ENCODE data around the gene RAB3A.

Gene RAB3A, protein sequence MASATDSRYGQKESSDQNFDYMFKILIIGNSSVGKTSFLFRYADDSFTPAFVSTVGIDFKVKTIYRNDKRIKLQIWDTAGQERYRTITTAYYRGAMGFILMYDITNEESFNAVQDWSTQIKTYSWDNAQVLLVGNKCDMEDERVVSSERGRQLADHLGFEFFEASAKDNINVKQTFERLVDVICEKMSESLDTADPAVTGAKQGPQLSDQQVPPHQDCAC

DNA sequence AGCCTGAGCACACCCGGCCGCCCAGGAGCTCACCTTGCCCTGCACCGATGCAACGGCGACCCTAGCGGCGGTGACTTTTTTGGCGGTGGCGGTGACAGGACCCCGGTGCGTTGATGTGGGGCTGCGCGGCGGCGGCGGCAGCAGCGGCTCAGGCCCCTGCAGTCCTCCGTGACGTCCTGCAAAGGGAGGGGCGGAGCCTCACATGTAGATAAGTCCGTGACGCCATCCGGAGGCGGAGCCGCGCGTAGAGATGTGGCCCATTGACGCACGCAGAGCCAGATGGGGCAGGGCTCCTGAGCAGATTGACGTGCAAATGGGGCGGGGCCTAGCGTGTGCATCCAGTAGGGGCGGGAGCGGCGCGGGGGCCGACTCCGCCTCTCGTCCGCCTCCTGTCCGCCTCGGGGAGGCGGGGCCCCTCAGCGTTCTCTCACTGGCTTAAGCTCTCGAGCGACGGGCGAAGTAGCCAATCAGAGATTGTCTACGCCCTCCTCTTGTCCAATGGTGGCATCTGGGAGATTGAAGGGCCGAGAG is at the start of gene RAB3A:
TSS of gene RAB3A (minus strand) at position 180 of the 531 bp plus-strand sequence. CDS start 1,302 bp downstream, outside the sequence.
- DNase-seq (ENCODE audit: low read depth in 2 of 2), result peak; percentile 100

DNA sequence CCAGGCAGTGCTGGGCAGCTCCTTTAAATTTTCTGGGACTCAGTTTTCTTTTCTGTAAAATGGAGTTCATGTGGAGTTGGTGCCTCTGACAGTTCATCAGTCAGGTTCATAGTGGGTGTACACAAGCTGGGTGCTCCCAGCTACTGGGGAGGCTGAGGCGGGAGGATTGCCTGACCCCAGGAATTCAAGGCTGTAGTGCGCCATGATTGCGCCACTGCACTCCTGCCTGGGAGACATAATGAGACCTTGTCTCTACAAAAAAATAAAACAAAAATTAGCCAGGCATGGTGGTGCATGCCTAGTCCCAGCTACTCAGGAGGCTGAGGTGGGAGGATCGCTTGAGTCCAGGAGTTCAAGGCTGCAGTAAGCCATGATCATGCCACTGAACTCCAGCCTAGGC is 49.3 kb upstream of the RAB3A start:
- DNase-seq (ENCODE audit: low read depth in 2 of 2), result no peak

DNA sequence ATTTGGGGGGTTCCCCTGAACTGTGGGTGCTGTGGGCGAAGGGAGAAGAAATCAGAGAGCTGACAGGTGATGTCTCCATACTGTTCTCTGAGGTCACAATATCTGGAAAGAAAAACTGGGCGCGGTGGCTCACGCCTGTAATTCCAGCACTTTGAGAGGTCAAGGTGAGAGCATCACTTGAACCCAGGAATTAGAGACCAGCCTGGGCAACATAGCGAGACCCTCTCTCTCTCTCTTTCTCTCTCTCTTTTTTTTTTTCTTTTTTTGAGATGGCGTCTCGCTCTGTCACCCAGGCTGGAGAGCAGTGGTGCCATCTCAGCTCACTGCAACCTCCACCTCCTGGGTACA is 48.5 kb upstream of the RAB3A start:
- DNase-seq (ENCODE audit: low read depth in 2 of 2), result no peak

DNA sequence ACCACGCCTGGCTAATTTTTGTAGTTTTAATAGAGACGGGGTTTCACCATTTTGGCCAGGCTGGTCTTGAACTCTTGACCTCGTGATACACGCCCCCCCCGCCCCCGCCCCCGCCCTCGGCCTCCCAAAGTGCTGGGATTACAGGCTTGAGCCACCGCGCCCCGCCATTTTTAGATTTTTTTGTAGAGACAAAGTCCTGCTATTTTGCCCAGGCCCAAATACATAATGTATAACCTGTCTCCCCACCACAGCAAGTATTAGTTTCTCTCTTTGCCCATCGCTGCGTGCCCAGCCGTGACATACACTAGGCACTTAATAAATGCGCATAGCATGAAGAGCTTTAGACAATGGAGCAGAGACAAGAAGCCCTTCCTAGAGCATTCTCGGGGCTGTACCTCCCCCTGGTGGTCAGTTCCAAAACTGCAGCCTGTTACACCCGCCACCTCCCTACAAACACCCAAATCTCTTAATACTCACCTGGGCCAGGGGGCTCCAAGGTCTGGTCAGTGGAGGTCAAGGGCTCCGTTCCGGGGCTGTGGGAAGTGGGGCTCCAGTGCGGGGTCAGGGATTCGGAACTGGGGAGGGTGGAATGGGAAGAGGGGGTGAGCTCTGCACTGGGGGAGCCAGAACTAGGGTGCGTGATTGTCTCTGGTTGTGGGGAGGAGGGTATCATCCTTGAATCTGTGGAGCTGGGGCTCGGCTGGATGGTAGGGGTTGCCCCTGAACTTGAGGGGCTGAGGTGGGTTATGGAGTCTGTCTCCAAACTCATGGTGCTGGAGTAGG is 47.9 kb upstream of the RAB3A start:
- DNase-seq (ENCODE audit: low read depth in 2 of 2), result peak; percentile 27 to 35

DNA sequence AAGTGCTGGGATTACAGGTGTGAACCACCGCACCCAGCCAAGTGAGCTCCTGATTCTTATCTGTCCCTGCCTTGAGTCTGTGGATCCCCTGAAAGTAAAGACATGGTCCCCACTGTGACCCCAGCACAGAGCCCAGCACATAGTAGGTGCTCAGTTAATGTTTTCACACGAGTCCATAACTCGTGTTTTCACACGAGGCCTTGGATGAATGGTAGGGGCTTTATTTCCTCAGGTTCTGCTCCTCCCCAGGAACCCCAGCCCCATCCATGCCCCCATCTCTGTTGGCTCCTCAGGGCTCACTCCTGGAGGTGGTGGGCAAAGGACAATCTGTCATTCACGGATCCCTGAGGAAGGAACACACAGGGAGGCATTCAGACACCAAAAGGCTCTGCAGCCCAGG is 46.0 kb upstream of the RAB3A start:
- no peak for DNase-seq (ENCODE audit: low read depth in 2 of 2)

DNA sequence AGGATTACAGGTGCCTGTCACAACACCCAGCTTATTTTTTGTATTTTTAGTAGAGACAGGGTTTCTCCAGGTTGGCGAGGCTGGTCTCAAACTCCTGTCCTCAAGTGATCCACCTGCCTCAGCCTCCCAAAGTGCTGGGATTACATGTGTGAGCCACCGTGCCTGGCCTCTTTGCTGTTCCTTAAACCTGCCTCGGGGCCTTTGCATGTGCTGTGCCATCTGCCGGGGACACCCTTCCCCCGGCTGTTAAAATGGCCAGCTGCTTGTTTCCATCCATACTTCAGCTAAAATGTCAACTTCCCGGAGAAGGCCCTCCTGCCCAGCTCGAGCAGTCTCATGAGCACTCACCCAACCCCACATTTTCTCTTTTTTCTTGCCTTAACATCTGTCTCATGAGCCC is 41.5 kb upstream of the RAB3A start:
- DNase-seq (ENCODE audit: low read depth in 2 of 2), result no peak

DNA sequence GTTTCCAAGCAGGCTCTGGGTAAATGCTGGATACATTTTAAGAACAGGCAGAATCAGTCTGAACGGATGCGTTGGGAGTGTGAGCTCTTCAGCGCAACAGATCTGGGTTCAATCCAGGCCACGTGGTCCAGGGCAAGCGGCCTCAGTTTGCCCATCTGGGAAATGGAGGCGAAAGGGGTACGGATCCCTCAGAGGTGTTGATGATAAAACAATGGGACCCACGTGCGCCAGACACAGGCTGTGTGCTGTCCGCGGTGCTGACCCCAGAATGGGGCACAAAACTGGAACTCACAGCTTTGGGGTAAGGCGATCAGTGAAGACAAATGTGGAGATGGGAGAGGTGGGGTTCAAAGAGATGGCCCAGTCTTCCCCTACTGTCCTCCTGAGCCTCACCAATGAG is 35.5 kb upstream of the RAB3A start:
- no peak for DNase-seq (ENCODE audit: low read depth in 2 of 2)

DNA sequence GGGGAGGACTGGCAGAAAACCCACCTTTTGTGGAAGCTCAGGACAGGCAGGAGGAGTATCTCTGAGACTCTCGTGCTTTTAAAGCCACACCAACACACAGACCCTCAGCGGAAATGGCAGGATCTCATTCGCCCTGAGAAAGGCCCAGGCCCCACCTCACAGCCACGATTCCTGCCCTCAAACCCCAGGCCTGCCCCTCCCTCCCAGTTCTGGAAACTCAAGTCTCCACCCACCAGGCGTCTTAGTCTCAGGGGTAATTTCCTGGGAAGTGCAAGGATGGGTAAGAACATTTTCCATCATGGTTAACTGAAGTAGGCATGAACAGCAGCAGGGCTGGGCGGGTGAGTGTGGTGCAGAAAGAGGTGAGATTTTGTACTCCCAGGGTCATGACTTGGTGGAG is 30.4 kb upstream of the RAB3A start:
- DNase-seq (ENCODE audit: low read depth in 2 of 2), result no peak

DNA sequence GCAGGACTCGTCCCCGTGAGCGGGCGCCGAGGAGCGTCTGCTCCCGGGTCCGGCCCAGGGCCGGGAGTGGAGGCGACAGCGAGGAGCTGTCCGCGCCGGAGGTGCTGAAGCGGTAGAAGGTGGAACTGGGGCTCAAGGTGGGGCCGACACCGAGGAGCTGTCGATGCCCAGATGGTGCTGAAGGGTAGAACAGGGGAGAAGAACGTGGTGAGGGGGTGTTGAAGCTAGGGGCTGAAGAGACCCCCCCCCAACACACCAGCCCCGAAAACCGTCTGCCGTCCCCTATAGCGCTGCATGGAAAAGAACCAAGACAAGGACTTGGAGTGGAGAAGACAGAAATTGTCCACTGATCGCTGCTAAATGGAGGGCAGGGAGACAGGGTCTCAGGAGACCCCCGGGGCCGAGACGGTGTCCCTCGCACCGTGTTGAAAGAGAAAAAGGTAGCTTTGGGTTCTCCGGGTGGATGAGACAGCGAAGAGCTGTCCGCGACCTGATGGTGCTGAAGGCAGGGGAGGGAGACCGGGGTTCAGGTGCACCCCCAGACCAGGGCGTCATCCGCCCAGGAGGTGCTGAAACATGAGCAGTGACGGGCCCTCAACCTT is 29.5 kb upstream of the RAB3A start:
- peak in 1 of 2 experiments; percentile 7 for DNase-seq (ENCODE audit: low read depth in 2 of 2)

DNA sequence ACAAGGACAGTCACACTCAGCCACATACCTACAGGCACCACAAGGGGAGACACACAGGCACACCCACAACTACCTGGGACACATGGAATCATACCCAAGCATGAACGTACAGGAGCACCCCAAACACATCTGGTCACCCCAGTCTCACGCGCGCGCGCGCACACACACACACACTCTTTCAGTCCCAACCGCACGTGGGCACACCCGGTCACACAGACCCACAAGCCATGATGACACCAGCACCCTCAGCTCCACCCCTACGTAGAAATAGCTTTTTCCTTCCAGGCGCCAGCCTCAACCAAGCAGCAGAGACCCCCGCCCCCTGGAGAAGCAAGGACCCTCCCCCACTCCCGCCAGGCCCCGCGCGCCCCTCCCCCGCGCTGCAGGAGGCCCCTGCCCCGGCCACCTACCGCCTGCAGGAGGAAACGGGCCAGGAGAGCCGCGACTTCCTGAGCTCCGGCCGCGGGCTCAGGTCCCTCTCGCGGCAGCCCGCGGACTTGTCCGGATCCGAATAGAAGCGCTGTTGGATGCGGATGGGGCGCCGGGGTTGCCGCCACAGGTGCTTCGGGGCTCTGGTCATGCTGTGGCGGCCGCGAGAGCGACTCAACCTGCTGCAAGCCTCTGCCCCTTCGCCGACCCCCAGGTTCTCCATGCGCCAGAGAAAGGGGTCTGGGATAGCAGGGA is 28.8 kb upstream of the RAB3A start:
- DNase-seq (ENCODE audit: low read depth in 2 of 2), result no peak

DNA sequence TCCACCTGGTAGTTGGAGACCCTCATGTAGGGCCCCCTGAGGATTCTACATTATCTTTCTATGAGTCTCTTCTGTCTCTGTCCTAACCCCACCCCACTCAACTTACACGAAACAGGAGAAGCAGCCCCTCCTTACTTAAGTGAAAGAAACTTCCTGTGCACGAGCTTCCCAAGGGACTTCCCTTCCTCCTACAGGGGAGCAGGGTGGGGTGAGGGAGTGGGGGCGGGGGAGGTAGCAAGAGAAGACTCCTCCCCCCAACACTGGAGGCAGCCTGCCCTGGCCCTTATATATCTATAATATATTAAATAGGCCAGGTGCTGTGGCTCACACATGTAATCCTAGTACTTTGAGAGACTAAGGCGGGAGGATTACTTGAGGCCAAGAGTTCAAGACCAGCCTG is 27.9 kb upstream of the RAB3A start:
- DNase-seq (ENCODE audit: low read depth in 2 of 2), result no peak

DNA sequence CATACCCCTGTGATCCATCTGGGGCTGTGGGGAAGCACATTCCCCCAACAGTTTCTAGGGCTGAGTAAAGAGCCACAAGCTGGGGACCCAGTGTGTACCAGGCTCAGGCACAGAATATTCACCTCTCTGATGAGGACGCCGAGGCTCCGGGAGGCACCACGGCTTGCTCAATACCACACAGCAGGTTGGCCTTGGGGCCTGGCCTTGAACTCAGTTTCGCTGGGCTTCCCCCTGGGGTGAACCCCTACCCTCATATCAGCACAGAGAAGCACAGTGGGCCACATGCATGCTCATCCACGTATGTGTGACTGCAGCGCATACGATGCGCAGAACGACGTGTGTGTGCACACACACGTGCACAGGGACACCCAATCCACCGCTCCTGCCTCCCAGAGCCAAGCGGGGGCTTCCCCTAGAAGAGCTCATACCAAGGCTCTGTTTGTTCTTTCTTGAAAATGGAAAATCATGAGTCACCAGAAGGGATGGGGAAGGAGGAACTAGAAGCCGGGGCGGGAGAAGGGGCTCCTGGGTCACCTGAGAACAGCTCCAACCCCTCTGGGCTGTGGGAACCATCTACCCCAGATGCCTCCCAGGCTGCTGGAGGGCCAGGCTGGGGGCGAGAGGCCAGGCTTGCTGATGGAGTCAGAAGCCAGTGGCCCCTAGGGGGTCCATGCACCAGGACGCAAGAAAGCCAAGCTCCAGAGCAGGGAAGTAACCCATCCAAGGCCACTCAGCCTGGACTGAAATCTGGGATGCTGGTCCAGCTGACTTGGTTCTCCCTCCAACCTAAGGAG is 27.3 kb upstream of the RAB3A start:
- no peak for DNase-seq (ENCODE audit: low read depth in 2 of 2)

DNA sequence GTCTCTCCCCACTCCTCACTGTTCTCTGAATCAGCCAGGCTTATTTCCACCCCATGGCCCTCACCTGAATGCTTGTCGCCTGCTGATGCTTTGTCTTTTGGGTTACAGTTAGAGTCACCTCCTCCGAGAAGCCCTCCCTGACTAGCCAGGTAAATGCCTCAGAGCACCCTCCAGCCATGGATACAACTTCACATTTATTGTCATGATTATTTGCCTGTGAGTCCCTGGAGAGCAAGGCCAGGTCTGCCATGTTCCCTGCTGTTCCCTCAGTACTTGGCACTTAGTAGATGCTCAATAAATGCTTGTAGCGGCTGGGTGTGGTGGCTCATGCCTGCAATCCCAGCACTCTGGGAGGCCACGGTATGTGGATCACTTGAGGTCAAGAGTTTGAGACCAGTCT is 26.1 kb upstream of the RAB3A start:
- no peak for DNase-seq (ENCODE audit: low read depth in 2 of 2)

DNA sequence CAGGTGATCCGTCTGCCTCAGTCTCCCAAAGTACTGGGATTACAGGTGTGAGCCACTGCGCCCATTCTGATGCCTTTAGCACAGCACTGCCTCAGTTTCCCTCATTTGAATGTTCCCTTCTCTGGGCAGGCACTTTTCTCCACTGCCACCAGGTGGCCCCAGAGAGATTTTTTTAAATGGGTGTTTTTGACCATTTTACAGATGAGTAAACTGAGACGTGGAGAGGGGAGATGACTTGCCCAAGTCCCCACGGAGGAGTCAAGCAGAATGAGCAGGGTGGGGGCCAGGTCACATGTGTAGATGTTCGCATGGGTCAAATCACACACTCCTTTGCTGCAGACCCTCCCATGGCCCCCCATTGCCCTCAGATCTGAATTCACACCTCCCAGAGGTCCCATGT is 25.6 kb upstream of the RAB3A start:
- DNase-seq (ENCODE audit: low read depth in 2 of 2), result no peak

DNA sequence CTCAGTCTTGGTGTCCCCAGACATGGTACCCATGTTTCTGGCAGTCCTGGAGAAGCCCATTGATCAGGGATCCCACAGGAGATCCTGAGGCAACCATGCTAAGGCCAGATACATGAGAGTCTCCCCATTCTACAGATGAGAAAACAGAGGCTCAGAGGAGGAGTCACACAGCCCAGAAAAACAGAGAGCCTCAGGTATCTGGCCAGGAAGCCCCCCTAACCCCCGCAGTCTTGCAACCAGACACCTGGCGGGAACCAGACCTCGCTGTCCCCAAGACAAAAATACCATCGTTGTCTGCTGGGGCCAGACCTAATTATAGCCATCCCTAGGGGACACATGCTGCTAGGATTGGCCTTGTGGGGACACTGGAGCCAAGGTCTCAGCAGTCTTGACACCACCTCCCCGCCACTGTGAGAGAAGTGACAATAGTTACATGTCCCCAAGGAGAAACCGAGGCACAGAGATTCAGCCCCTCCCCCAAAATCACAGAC is 24.0 kb upstream of the RAB3A start:
- DNase-seq (ENCODE audit: low read depth in 2 of 2), result no peak

DNA sequence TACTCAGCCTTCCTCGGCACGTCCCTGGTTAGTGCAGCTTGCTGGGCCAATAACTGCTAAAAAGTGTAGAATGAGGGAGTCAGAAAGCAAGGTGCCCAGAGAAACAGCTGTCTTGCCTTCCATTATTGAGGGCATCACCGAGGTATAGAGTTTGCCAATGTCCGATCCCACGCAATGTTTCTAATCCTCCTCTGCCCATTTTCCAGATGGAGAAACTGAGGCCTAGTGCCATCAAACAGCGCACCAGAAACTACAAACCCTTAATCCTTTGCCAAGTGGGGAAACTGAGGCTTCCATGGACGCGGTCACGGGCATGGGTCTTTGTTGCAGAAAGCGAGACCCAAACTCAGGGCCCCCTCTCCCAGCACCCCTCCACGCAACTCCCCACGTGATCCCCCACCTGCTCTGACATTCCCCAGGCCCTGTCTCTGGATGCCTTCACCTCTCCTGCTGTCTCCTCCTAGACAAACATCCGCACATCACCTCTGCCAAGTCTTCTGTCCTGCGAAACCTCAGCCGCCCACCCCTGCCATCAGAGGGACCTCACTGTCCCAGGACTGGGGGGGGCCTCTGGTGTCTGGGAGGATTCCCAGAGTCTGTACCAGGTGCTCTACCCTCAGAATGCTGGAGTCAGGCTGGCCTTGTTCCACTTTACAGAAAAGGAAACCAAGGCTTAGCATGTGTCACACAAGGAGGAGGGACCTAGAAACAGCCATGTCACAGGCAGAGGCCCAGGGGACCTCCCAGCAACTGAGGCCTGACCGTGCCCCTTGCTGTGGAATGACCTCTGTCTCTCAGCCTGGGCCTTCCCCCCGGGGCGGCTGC is 23.3 kb upstream of the RAB3A start:
- DNase-seq (ENCODE audit: low read depth in 2 of 2), result no peak

DNA sequence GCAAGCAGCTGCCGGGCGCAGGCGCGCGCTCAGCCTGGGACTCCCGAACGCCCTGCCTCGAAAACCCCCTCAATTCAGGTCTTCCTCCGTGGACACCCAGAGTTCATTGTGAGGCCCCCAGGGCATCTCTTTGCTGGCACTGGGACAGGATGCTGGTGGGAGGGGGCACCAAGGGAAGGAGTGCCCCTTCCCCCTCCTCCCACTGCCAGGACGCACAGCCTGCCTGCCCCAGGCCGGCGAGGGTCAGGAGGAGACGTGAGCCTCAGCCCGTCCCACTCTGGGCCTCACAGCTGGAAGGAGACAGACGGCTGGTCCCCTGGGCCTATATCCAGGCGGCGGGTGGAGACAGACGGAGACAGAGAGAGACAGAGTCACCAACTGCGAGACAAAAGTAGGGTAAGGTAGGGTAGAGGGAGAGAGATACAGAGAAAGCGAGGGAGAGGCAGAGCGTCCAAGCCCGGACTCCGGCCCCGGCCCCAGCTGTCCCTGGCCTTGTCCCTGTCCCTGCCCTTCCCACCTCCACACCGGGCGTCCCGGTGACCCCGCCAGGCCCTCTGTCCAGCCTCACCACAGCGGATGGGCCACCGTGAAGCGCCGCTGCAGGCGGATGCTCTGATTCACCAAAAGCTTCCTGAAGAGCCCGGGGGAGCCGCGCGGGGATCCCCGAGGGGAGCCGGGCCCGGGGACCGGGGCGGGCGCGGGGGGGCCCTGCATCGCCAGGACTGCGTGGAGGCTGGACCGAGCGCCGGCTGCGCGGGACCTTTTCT is 22.0 kb upstream of the RAB3A start, which contains the start of gene PDE4C:
TSS of gene PDE4C (minus strand) at position 737 of the 767 bp plus-strand sequence. CDS start at position 714, 23 bp downstream.
- DNase-seq (ENCODE audit: low read depth in 2 of 2), result no peak

DNA sequence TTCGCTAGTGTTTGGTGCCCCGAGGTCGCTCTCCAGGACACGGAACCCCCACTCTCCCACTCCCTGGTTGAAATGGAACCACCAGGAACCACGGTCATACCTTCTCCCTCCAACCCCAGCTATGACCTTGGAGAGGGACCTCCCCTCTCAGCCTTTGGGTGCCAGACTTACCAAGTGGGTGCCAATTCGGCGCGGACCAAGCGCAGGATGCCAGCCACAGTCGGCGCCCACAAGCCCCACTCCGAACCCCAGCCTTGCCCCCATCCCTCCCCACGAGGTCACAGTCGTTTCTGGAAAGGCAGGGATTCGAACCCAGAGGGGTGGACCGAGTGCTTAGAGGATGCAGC is 21.5 kb upstream of the RAB3A start:
- DNase-seq (ENCODE audit: low read depth in 2 of 2), result no peak

DNA sequence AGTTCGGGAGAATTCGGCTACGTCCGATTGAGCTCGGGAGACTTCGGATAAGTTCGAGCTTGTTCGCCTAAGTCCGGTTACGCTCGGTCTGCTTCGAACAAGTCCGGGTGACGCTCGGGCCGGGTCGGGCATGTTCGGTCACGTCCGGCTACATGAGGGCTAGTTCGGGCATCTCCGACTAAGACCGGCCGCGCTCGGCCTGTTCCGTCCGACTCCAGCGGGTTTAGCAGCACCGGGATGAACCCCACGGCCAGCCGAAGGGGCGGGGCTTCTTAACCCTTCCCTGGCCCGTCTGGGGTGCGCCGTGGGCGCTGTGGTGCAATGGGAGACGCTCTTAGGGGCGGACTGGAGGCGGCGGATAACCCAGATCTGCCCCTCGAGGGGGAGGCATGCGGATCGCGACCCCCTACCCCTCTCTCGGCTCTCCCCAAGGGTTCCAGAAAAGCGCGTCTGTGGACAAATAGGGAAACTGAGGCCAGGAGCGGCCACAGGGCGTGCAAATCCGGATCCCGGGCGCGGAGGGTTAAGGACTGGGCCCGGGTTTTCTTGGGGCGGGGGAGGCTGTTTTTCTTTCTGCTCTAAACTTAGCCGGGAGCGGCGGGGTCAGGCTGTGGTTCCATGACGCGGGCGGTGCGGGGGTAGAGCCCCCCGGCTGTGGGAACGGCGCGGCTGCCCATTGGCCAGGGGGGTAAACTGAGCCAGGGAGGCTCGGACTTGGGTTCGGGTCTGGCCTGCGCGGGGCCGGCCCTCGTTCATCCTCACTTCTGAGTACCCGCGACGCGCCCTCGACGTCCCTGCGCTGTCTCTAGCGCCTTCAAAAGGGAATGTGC is 20.9 kb upstream of the RAB3A start:
- DNase-seq (ENCODE audit: low read depth in 2 of 2), result peak; percentile 89 to 91
